ENCODE data around the gene NGF. TPM values are rescaled to one million over a fixed set of nuclear protein-coding genes. Genes with fewer than 3 reads are reported as not detected.

Gene NGF
- polyA plus RNA-seq, 3 donors, result not detected

GRCh38 chr1:115237507-115237906 is 100.5 kb downstream of the NGF start:
- no peak overlapping the region for H2AFZ ChIP-seq (ENCODE audit: insufficient read depth, low read depth, low read length, poor library complexity, severe bottlenecking)
- no peak overlapping the region for H3K4me3 ChIP-seq (replicated peaks in 1 of 3; ENCODE audit: low read depth in 2 of 3, low read length in 3 of 3)
- no peaks in the 10 kb centered on the region for H3K9me3 ChIP-seq (replicated peaks in 1 of 2; ENCODE audit: control insufficient read depth in 1 of 2, insufficient read depth in 1 of 2, low read length in 2 of 2)
- no peaks in the 10 kb centered on the region for H3K79me2 ChIP-seq (ENCODE audit: insufficient read depth, low read length)
- DNase-seq, result no peak
- no peaks in the 10 kb centered on the region for H3K36me3 Mint-ChIP-seq
- no peaks in the 10 kb centered on the region for H3K27me3 ChIP-seq (ENCODE audit: control insufficient read depth in 2 of 2, insufficient read depth in 2 of 2, low read length in 2 of 2)
- intact Hi-C loops (cut with micrococcal nuclease), result no loop called here
- H3K36me3 ChIP-seq (replicated peaks in 1 of 2; ENCODE audit: control insufficient read depth in 1 of 2, insufficient read depth in 2 of 2, low read length in 2 of 2), result no peaks in the 10 kb centered on the region
- 89% methylated on average over 5 of the region's 5 CpGs for WGBS (ENCODE audit: insufficient coverage)
- H3K27ac Mint-ChIP-seq, result no peak overlapping the region
- no peak overlapping the region for H3K27ac ChIP-seq (ENCODE audit: low read depth in 1 of 2, low read length in 2 of 2)
- no peak for TF ChIP-seq CTCF (IDR thresholded peaks at IDR 0.05)
- H4K20me1 ChIP-seq (ENCODE audit: insufficient read depth, low read length), result no peaks in the 10 kb centered on the region
- H3K4me1 Mint-ChIP-seq, result no peaks in the 10 kb centered on the region
- no peak overlapping the region for H3K4me2 ChIP-seq (replicated peaks; ENCODE audit: extremely low read depth, low read length, poor library complexity, severe bottlenecking)
- no peak overlapping the region for H3K9ac ChIP-seq (ENCODE audit: insufficient read depth, low read length, poor library complexity, severe bottlenecking)
- peaks cover 0 to 2% (median 1%) of the 10 kb centered on the region in 3 donors for H3K27me3 Mint-ChIP-seq (ENCODE audit: low read depth in 3 of 3)
- peaks cover 0 to 4% (median 1%) of the 10 kb centered on the region in 7 donors for H3K9me3 Mint-ChIP-seq
- no peak overlapping the region for H3K4me3 Mint-ChIP-seq
- peaks cover 3 to 4% of the 10 kb centered on the region in 2 donors for H3K4me1 ChIP-seq (ENCODE audit: control insufficient read depth in 1 of 2, insufficient read depth in 2 of 2, low read length in 2 of 2)

- H3K9me3 Mint-ChIP-seq, result peaks cover 0 to 4% (median 1%) of the 10 kb centered on the region in 7 donors
- Histone ChIP-seq H3K4me3 (replicated peaks in 1 of 3; ENCODE audit: low read depth in 2 of 3, low read length in 3 of 3) (no peak overlapping the region), H3K27me3 (ENCODE audit: control insufficient read depth in 2 of 2, insufficient read depth in 2 of 2, low read length in 2 of 2) (no peaks in the 10 kb centered on the region), H4K20me1 (ENCODE audit: insufficient read depth, low read length) (no peaks in the 10 kb centered on the region), H3K27ac (ENCODE audit: low read depth in 1 of 2, low read length in 2 of 2) (no peak overlapping the region), H3K79me2 (ENCODE audit: insufficient read depth, low read length) (no peaks in the 10 kb centered on the region), H3K4me2 (replicated peaks; ENCODE audit: extremely low read depth, low read length, poor library complexity, severe bottlenecking) (no peak overlapping the region), H3K36me3 (replicated peaks in 1 of 2; ENCODE audit: control insufficient read depth in 1 of 2, insufficient read depth in 2 of 2, low read length in 2 of 2) (no peaks in the 10 kb centered on the region), H2AFZ (ENCODE audit: insufficient read depth, low read depth, low read length, poor library complexity, severe bottlenecking) (no peak overlapping the region), H3K9me3 (replicated peaks in 1 of 2; ENCODE audit: control insufficient read depth in 1 of 2, insufficient read depth in 1 of 2, low read length in 2 of 2) (no peaks in the 10 kb centered on the region), H3K9ac (ENCODE audit: insufficient read depth, low read length, poor library complexity, severe bottlenecking) (no peak overlapping the region), H3K4me1 (ENCODE audit: control insufficient read depth in 1 of 2, insufficient read depth in 2 of 2, low read length in 2 of 2) (peaks cover 3 to 4% of the 10 kb centered on the region in 2 donors)
- H3K4me1 Mint-ChIP-seq, result no peaks in the 10 kb centered on the region
- H3K4me3 Mint-ChIP-seq, result no peak overlapping the region
- H3K27me3 Mint-ChIP-seq (ENCODE audit: low read depth in 3 of 3), result peaks cover 0 to 2% (median 1%) of the 10 kb centered on the region in 3 donors
- intact Hi-C loops (cut with micrococcal nuclease), result no loop called here
- no peak for TF ChIP-seq CTCF (IDR thresholded peaks at IDR 0.05)
- WGBS (ENCODE audit: insufficient coverage), result 95% methylated on average over 3 of the region's 4 CpGs
- no peak for DNase-seq
- H3K36me3 Mint-ChIP-seq, result no peaks in the 10 kb centered on the region
- no peak overlapping the region for H3K27ac Mint-ChIP-seq
Measured at GRCh38 chr1:115237023-115237422, 101.0 kb downstream of the NGF start.

Other genes starting within 250 kb of the NGF start
- gene TSPAN2, start 248.7 kb downstream of the NGF start, polyA plus RNA-seq, result 10 to 100 TPM in 2 of 3 donors, 1 to 10 TPM in 1; 3.5 to 20.6 (median 16.7) TPM

Measured in CD14-positive monocyte (primary cell).